Activated CD4-positive, alpha-beta memory T cell treated with anti-CD3 and anti-CD28 coated beads for 36 hours (primary cell): Measurements from ENCODE around the gene G6PD. TPM values are rescaled to one million over a fixed set of nuclear protein-coding genes. Genes with fewer than 3 reads are reported as not detected.
A peak's percentile ranks its signal among the peaks of the same experiment; 100 is the strongest.

Experiments used
- CTCF ChIA-PET: fragments of 350-600 bp; sonication (Branson Sonifier 250); formaldehyde crosslinking; loops from one replicate; lab custom pipeline; 2021; ENCODE audit warnings: antibody characterized with exemption, inconsistent platforms; lab: Charles Lee
- POLR2A ChIA-PET: fragments of 350-600 bp; sonication (Branson Sonifier 250); formaldehyde crosslinking; loops from one replicate; lab custom pipeline; 2021; ENCODE audit warnings: antibody characterized with exemption; lab: Charles Lee
- DNase-seq: peaks from one replicate; pipeline ENCODE4 v3.0.0-alpha.2; 2020
- H3K27ac Mint-ChIP-seq: one replicate; pipeline ENCODE4 v1.8.0; 2021; ENCODE audit warnings: mixed read lengths
- H3K27me3 Mint-ChIP-seq: one replicate; pipeline ENCODE4 v1.8.0; 2021; ENCODE audit warnings: mixed read lengths
- H3K36me3 Mint-ChIP-seq: one replicate; pipeline ENCODE4 v1.8.0; 2021; ENCODE audit warnings: mixed read lengths
- H3K4me1 Mint-ChIP-seq: one replicate; pipeline ENCODE4 v1.8.0; 2021; ENCODE audit warnings: low read depth, mixed read lengths
- H3K4me3 Mint-ChIP-seq: one replicate; pipeline ENCODE4 v1.8.0; 2021; ENCODE audit warnings: mild to moderate bottlenecking, mixed read lengths
- H3K9me3 Mint-ChIP-seq: one replicate; pipeline ENCODE4 v1.8.0; 2021; ENCODE audit warnings: mixed read lengths
- intact Hi-C: fragments of 100-400 bp; cut with micrococcal nuclease; formaldehyde crosslinking; loops from one replicate; pipeline ENCODE4 v1.15.1; 2023
- total RNA-seq, 2 experiments: library from RNA; stranded (reverse); gene quantifications; one replicate each; pipeline ENCODE4 v1.2.3, GENCODE V29; 2021

G6PD gene
- total RNA-seq, 2 experiments from 2014 or later = 65.8 to 70.4 TPM

DNA sequence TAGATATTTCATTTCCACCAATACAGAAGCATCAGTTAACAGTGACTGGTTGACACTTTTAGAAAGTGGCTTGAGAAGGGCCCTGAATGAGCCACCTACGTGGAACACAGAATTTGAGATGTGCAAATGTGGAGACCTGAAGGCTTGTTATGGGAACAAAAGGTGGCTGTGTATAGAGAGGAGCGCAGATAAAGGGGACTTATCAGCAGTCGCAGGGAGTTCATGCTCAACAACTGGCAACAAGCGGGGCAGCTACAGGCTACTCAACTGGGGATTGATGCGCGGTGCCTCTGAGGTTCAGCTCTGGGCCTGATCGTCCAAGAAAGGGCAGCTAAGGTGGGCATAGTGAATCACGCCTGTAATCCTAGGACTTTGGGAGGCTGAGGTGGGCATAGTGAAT, 27.3 kb downstream of the G6PD start:
- Mint-ChIP-seq H3K27ac (no peak overlapping the region), H3K9me3 (no peaks in the 10 kb centered on the region), H3K36me3 (no peaks in the 10 kb centered on the region), H3K27me3 (no peaks in the 10 kb centered on the region), H3K4me1 (peaks cover 5% of the 10 kb centered on the region), H3K4me3 (no peak overlapping the region)
- POLR2A ChIA-PET = no interaction called here
- intact Hi-C loops = no loop called here
- CTCF ChIA-PET = no interaction called here
- no peak for DNase-seq

- H3K27me3 Mint-ChIP-seq = no peaks in the 10 kb centered on the region
- H3K36me3 Mint-ChIP-seq = peaks cover 1% of the 10 kb centered on the region
- intact Hi-C loops = no loop called here
- ChIA-PET POLR2A (interaction anchor here (1.3 to 1.5 kb wide), 2 partner anchors 10 to 27 kb away, joined by 4 to 5 read pairs; partner anchors contain the start of gene SLC10A3), CTCF (interaction anchor here (1.5 kb wide), 1 partner anchor 10 kb away, joined by 7 read pairs; no protein-coding TSS in a partner anchor)
- H3K9me3 Mint-ChIP-seq = no peaks in the 10 kb centered on the region
- H3K4me1 Mint-ChIP-seq = peaks cover 11% of the 10 kb centered on the region
- H3K4me3 Mint-ChIP-seq = no peak overlapping the region
- DNase-seq = no peak
- no peak overlapping the region for H3K27ac Mint-ChIP-seq
Measured at GRCh38 chrX:154517101-154517781, 29.4 kb downstream of the G6PD start.

GRCh38 chrX:154516656-154517100, 30.0 kb downstream of the G6PD start:
- peaks cover 13% of the 10 kb centered on the region for H3K4me1 Mint-ChIP-seq
- H3K36me3 Mint-ChIP-seq = peaks cover 1% of the 10 kb centered on the region
- H3K27me3 Mint-ChIP-seq = no peaks in the 10 kb centered on the region
- ChIA-PET POLR2A (interaction anchor here (1.3 to 1.6 kb wide), 3 partner anchors 10 to 146 kb away, joined by 3 to 5 read pairs (median 4); partner anchors contain the start of gene SLC10A3), CTCF (interaction anchor here (1.5 kb wide), 1 partner anchor 11 kb away, joined by 7 read pairs; no protein-coding TSS in a partner anchor)
- peak overlapping the region; percentile 84 for H3K4me3 Mint-ChIP-seq
- DNase-seq = no peak
- no peaks in the 10 kb centered on the region for H3K9me3 Mint-ChIP-seq
- intact Hi-C loops = loop anchor here (1.0 kb wide), 1 partner anchor 26 kb away; the partner anchor contains the start of gene SLC10A3
- H3K27ac Mint-ChIP-seq = peak overlapping the region; percentile 90

DNA sequence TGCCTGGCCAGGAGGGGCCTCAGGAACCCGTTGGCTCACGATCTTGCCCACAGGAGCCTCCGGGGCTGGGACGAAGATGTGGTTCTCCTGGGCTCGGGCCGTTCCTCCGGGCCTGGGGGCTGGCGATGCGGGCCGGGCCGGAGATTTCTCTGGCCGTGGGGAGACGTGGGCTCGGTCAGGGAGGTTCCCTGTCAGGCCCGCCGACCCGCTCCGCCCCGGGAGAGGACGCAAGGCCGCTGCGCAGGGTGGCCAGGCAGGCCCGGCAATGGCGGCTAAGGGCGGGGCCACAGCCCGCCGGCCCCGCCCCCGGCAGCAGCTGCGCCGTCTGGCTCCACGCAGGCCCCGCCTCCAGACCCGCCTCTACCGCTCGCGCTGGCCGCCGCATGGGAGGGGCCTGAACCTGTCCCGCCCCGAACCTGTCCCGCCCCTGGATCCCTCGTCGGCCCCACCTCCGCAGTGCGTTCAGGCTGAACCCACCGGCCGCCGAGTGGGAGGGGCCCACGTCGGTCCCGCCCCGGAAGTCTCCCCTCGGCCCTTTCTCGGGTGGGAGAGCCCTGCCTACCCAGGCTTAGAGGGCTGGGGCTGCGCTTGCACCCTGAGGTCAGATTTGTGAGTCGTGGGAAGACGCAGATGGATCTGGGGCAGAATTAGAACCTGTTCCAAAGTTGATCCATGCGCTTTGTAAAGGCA, 30.5 kb downstream of the G6PD start, which contains the start of gene FAM3A:
Gene FAM3A, minus strand, starts transcription at position 267 of the 690 bp plus-strand sequence. CDS start 460 bp downstream, outside the sequence.
- peak within 1 kb of the TSS; percentile 84 for H3K4me3 Mint-ChIP-seq
- ChIA-PET CTCF (no interaction called here), POLR2A (interaction anchor here (1.3 to 1.6 kb wide), 4 partner anchors 11 to 145 kb away, joined by 3 to 5 read pairs (median 4); partner anchors contain the start of gene SLC10A3)
- peaks cover 17% of the 10 kb centered on the region for H3K4me1 Mint-ChIP-seq
- peaks cover 1% of the 10 kb centered on the region for H3K36me3 Mint-ChIP-seq
- peak within 1 kb of the TSS; percentile 90 for H3K27ac Mint-ChIP-seq
- no peaks in the 10 kb centered on the region for H3K27me3 Mint-ChIP-seq
- DNase-seq = peak; percentile 95
- intact Hi-C loops = loop anchor here (1.0 kb wide), 1 partner anchor 26 kb away; the partner anchor contains the start of gene SLC10A3
- no peaks in the 10 kb centered on the region for H3K9me3 Mint-ChIP-seq

- no peaks in the 10 kb centered on the region for H3K9me3 Mint-ChIP-seq
- peak; percentile 47 for DNase-seq
- POLR2A ChIA-PET = interaction anchor here (0.6 to 1.6 kb wide), 4 partner anchors 25 to 144 kb away, joined by 3 to 5 read pairs (median 3); partner anchors contain the start of gene SLC10A3
- no peaks in the 10 kb centered on the region for H3K27me3 Mint-ChIP-seq
- CTCF ChIA-PET = interaction anchor here (0.7 kb wide), 1 partner anchor 12 kb away, joined by 4 read pairs; no protein-coding TSS in a partner anchor
- peaks cover 19% of the 10 kb centered on the region for H3K4me1 Mint-ChIP-seq
- peaks cover 5% of the 10 kb centered on the region for H3K36me3 Mint-ChIP-seq
- intact Hi-C loops = no loop called here
- peak overlapping the region; percentile 80 for H3K27ac Mint-ChIP-seq
- peak overlapping the region; percentile 81 for H3K4me3 Mint-ChIP-seq
Measured at GRCh38 chrX:154515090-154515965, 31.3 kb downstream of the G6PD start.

DNA sequence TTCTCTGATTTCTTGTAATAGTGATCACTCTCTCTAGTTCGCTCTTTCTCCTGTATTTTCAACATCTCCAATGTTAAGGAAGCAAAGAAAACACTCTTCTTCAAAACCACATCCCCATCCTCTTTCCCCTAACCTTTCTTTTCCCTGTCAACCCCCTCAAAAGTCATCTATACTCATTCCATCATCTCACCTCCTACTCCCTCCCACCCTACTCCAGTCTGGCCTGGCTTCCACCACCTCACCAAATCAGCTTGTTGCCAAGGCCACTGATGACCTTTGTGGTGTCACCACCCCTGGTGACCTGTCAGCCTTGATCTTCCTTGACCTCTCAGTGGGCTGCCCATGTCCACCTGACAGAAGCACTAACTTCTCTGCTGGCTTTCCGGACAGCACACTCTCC, 32.9 kb downstream of the G6PD start:
- intact Hi-C loops = no loop called here
- Mint-ChIP-seq H3K27me3 (no peaks in the 10 kb centered on the region), H3K36me3 (peaks cover 9% of the 10 kb centered on the region), H3K27ac (peak overlapping the region; percentile 48), H3K4me1 (peaks cover 19% of the 10 kb centered on the region), H3K9me3 (no peaks in the 10 kb centered on the region), H3K4me3 (peak overlapping the region; percentile 16)
- no peak for DNase-seq
- CTCF ChIA-PET = no interaction called here
- POLR2A ChIA-PET = interaction anchor here (1.1 kb wide), 1 partner anchor 15 kb away, joined by 3 read pairs; no protein-coding TSS in a partner anchor

- Mint-ChIP-seq H3K36me3 (peaks cover 10% of the 10 kb centered on the region), H3K27ac (no peak overlapping the region), H3K4me1 (peaks cover 19% of the 10 kb centered on the region), H3K27me3 (no peaks in the 10 kb centered on the region), H3K9me3 (no peaks in the 10 kb centered on the region), H3K4me3 (no peak overlapping the region)
- ChIA-PET POLR2A (no interaction called here), CTCF (no interaction called here)
- intact Hi-C loops = no loop called here
- no peak for DNase-seq
Measured at GRCh38 chrX:154512879-154513553, 33.6 kb downstream of the G6PD start.

DNA sequence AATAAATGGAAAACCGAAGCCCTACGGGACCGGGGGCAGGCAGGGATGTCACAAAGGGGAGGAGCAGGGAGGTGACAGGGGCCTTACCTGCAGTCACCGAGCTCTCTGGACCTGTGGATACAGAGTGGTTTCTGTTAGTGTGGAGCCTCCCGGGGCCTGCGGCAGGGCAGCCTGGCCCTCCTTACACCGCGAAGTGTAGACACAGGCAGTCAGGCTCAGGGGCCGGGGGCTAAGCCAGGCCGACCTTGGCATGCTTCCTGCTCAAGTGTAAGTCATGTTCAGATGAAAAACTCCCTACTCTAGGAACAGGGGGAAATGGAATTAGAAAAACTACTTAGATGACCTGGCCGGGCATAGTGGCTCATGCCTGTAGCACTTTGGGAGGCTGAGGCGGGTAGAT, 34.9 kb downstream of the G6PD start:
- POLR2A ChIA-PET = no interaction called here
- Mint-ChIP-seq H3K27me3 (no peaks in the 10 kb centered on the region), H3K4me3 (no peak overlapping the region), H3K27ac (peak overlapping the region; percentile 38), H3K36me3 (peaks cover 10% of the 10 kb centered on the region), H3K9me3 (no peaks in the 10 kb centered on the region), H3K4me1 (peaks cover 19% of the 10 kb centered on the region)
- CTCF ChIA-PET = no interaction called here
- DNase-seq = no peak
- intact Hi-C loops = no loop called here

DNA sequence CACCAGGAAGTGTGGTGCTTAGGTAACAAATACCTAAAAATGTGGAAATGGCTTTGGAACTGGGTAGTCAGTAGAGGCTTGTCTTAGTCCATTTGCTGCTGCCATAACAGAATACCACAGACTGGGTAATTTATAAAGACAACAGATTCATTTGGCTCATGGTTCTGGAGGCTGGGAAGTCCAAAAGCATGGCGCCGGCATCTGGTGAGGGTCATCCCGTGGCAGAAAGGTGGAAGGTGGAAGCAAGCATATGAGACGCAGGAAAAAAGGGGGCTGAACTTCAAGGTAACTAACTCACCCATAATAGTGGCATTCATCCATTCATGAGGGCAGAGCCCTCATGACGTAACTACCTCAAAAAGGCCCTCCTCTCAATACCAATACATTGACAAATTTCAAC, 37.2 kb downstream of the G6PD start:
- intact Hi-C loops = no loop called here
- CTCF ChIA-PET = no interaction called here
- Mint-ChIP-seq H3K4me3 (no peak overlapping the region), H3K4me1 (peaks cover 14% of the 10 kb centered on the region), H3K9me3 (no peaks in the 10 kb centered on the region), H3K27me3 (no peaks in the 10 kb centered on the region), H3K27ac (no peak overlapping the region), H3K36me3 (peaks cover 12% of the 10 kb centered on the region)
- no peak for DNase-seq
- POLR2A ChIA-PET = no interaction called here

GRCh38 chrX:154508384-154508745, 38.3 kb downstream of the G6PD start:
- POLR2A ChIA-PET = no interaction called here
- H3K36me3 Mint-ChIP-seq = peaks cover 11% of the 10 kb centered on the region
- H3K9me3 Mint-ChIP-seq = no peaks in the 10 kb centered on the region
- no peaks in the 10 kb centered on the region for H3K27me3 Mint-ChIP-seq
- H3K27ac Mint-ChIP-seq = no peak overlapping the region
- intact Hi-C loops = no loop called here
- H3K4me1 Mint-ChIP-seq = peaks cover 8% of the 10 kb centered on the region
- DNase-seq = no peak
- CTCF ChIA-PET = no interaction called here
- H3K4me3 Mint-ChIP-seq = no peak overlapping the region
